ENCODE data around the gene DPYD. TPM values are rescaled to one million over a fixed set of nuclear protein-coding genes. Genes with fewer than 3 reads are reported as not detected.

Gene DPYD
- total RNA-seq, 1 experiment from 2014 or later: 12.8 TPM

DNA sequence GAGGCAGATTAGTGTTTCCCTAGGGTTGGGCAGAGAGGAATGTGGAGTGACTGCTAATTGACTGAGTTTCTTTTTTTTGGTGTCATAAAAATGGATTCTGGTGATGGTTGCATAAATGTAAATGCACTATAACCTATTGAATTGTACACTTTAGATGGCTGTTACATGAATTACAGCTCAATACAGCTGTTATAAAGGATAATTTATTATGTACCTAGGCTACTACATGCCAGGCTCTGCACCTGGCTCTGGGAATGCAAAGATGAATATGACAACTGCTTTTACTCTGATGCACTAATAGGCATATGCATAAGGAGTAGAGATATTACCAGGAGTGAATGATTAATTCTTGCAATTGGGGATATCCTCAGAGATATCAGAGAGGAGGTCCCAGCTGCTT, 854.0 kb downstream of the DPYD start:
- Histone ChIP-seq H4K20me1 (ENCODE audit: low read length) (no peaks in the 10 kb centered on the region), H3F3A (ENCODE audit: low read length, unreplicated experiment) (no peaks in the 10 kb centered on the region), H3K4me3 (ENCODE audit: low read length) (no peak overlapping the region), H3K36me3 (ENCODE audit: low read depth, low read length) (no peaks in the 10 kb centered on the region), H3K9me3 (ENCODE audit: low read length) (no peaks in the 10 kb centered on the region), H3K9ac (ENCODE audit: low read length) (no peak overlapping the region), H3K79me2 (ENCODE audit: low read length) (no peaks in the 10 kb centered on the region), H3K27ac (ENCODE audit: low read length) (no peak overlapping the region), H3K4me2 (ENCODE audit: low read length) (no peak overlapping the region), H2AFZ (ENCODE audit: low read length) (no peak overlapping the region), H3K9me2 (replicated peaks; ENCODE audit: low read length) (no peaks in the 10 kb centered on the region), H3K4me1 (ENCODE audit: insufficient read depth, low read length) (peaks cover 13% of the 10 kb centered on the region), H3K27me3 (ENCODE audit: low read length) (no peaks in the 10 kb centered on the region)
- TF ChIP-seq CTCF (conservative IDR thresholded peaks at IDR 0.05; ENCODE audit: low read depth, low read length) (no peak), EZH2phosphoT487 (IDR thresholded peaks at IDR 0.05; ENCODE audit: borderline replicate concordance, low read length) (no peak), EZH2 (IDR thresholded peaks at IDR 0.05; ENCODE audit: low read length, unreplicated experiment) (no peak)
- CTCF ChIA-PET: no interaction called here
- DNase-seq: no peak
- intact Hi-C loops (cut with micrococcal nuclease): no loop called here
- no TSS peak for BruUV-seq (replicated peaks)
- ATAC-seq: peak; percentile 37; the same call in 1 of the 2 replicates
- POLR2A ChIA-PET (ENCODE audit: unreplicated experiment): no interaction called here

- no peaks in the 10 kb centered on the region for H3K79me2 ChIP-seq (ENCODE audit: low read length)
- ChIA-PET POLR2A (ENCODE audit: unreplicated experiment) (no interaction called here), CTCF (no interaction called here)
- H3K4me2 ChIP-seq (ENCODE audit: low read length): no peak overlapping the region
- H3K9me2 ChIP-seq (replicated peaks; ENCODE audit: low read length): no peaks in the 10 kb centered on the region
- H3K27me3 ChIP-seq (ENCODE audit: low read length): no peaks in the 10 kb centered on the region
- no peaks in the 10 kb centered on the region for H4K20me1 ChIP-seq (ENCODE audit: low read length)
- no peaks in the 10 kb centered on the region for H3K4me1 ChIP-seq (ENCODE audit: insufficient read depth, low read length)
- DNase-seq (no peak), ATAC-seq (peak; percentile 31)
- BruUV-seq (replicated peaks): no TSS peak
- no peaks in the 10 kb centered on the region for H3K36me3 ChIP-seq (ENCODE audit: low read depth, low read length)
- no peak overlapping the region for H3K4me3 ChIP-seq (ENCODE audit: low read length)
- H3K9me3 ChIP-seq (ENCODE audit: low read length): no peaks in the 10 kb centered on the region
- intact Hi-C loops (cut with micrococcal nuclease): no loop called here
- no peak overlapping the region for H3K27ac ChIP-seq (ENCODE audit: low read length)
- H3K9ac ChIP-seq (ENCODE audit: low read length): no peak overlapping the region
- no peaks in the 10 kb centered on the region for H3F3A ChIP-seq (ENCODE audit: low read length, unreplicated experiment)
- no peak overlapping the region for H2AFZ ChIP-seq (ENCODE audit: low read length)
- TF ChIP-seq CTCF (conservative IDR thresholded peaks at IDR 0.05; ENCODE audit: low read depth, low read length) (no peak), EZH2 (IDR thresholded peaks at IDR 0.05; ENCODE audit: low read length, unreplicated experiment) (no peak), EZH2phosphoT487 (IDR thresholded peaks at IDR 0.05; ENCODE audit: borderline replicate concordance, low read length) (no peak)
Measured at GRCh38 chr1:97063532-97063931, 857.3 kb downstream of the DPYD start.

DNA sequence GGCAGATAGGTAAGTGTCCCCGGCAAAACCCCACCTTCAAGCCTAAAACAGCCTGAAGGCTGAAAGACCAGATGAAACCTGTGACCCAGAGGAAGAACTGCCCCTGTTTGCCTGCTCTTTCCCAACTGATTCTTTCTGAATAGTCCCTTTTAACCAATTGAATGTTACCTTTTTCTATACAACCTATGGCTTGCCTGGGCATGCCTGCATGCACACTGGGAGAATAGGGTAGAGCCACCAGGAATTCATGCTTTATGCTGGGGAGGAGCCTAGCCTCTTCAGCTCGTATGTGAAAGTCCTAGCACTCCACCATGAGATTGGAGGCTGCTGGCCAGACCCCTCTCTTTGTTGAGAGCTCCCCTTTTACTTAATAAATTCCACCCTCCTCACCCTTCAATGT, 859.2 kb downstream of the DPYD start:
- Histone ChIP-seq H3K36me3 (ENCODE audit: low read depth, low read length) (no peaks in the 10 kb centered on the region), H3K79me2 (ENCODE audit: low read length) (no peaks in the 10 kb centered on the region), H3K9ac (ENCODE audit: low read length) (no peak overlapping the region), H3K4me1 (ENCODE audit: insufficient read depth, low read length) (no peaks in the 10 kb centered on the region), H3K4me3 (ENCODE audit: low read length) (no peak overlapping the region), H3K27ac (ENCODE audit: low read length) (no peak overlapping the region), H2AFZ (ENCODE audit: low read length) (no peak overlapping the region), H3K4me2 (ENCODE audit: low read length) (no peak overlapping the region), H3K9me2 (replicated peaks; ENCODE audit: low read length) (no peaks in the 10 kb centered on the region), H3F3A (ENCODE audit: low read length, unreplicated experiment) (no peaks in the 10 kb centered on the region), H3K27me3 (ENCODE audit: low read length) (no peaks in the 10 kb centered on the region), H4K20me1 (ENCODE audit: low read length) (no peaks in the 10 kb centered on the region), H3K9me3 (ENCODE audit: low read length) (0 out of 2 replicates have a peak, but pooled peaks cover 5% of the 10 kb centered on the region)
- no peak for ATAC-seq
- ChIA-PET CTCF (no interaction called here), POLR2A (ENCODE audit: unreplicated experiment) (interaction anchor here (0.6 kb wide), 1 partner anchor 50 kb away, joined by 3 read pairs; no protein-coding TSS in a partner anchor)
- intact Hi-C loops (cut with micrococcal nuclease): no loop called here
- BruUV-seq (replicated peaks): no TSS peak
- no peak for DNase-seq
- TF ChIP-seq EZH2 (IDR thresholded peaks at IDR 0.05; ENCODE audit: low read length, unreplicated experiment): no peak
- TF ChIP-seq CTCF (conservative IDR thresholded peaks at IDR 0.05; ENCODE audit: low read depth, low read length): no peak
- no peak for TF ChIP-seq EZH2phosphoT487 (IDR thresholded peaks at IDR 0.05; ENCODE audit: borderline replicate concordance, low read length)

Data from PC-3 (cell line).